Astrocyte (in vitro differentiated cells and primary cell): Measurements from ENCODE around the gene VEPH1. TPM values are rescaled to one million over a fixed set of nuclear protein-coding genes. Genes with fewer than 3 reads are reported as not detected.

Experiments
- DNase-seq: peaks from one replicate; pipeline ENCODE4 v3.0.0-alpha.2; 2010; ENCODE audit warnings: low read depth
- FAIRE-seq: peaks from 2 replicates; lab custom pipeline; 2011; peaks lifted over from hg19 to GRCh38; lab: Jason Lieb, UNC
- H2AFZ ChIP-seq: 2 replicates; pipeline ENCODE4 v1.6.0; 2012; ENCODE audit warnings: low read depth, low read length, inconsistent platforms
- H3K27ac ChIP-seq: 2 replicates; pipeline ENCODE4 v1.5.1; 2011; ENCODE audit warnings: low read depth, low read length, inconsistent platforms
- H3K27me3 ChIP-seq: 2 replicates; pipeline ENCODE4 v1.6.0; 2011; ENCODE audit warnings: low read length, inconsistent platforms; ENCODE audit not compliant: insufficient read depth
- H3K36me3 ChIP-seq: 2 replicates; pipeline ENCODE4 v1.5.1; 2011; ENCODE audit warnings: low read length, inconsistent platforms; ENCODE audit not compliant: insufficient read depth
- H3K4me1 ChIP-seq: 2 replicates; pipeline ENCODE4 v1.5.1; 2011; ENCODE audit warnings: low read length, inconsistent platforms; ENCODE audit not compliant: insufficient read depth
- H3K4me2 ChIP-seq: 2 replicates; pipeline ENCODE4 v1.6.0; 2012; ENCODE audit warnings: low read length, inconsistent platforms
- H3K4me3 ChIP-seq: 2 replicates; pipeline ENCODE4 v1.5.1; 2011; ENCODE audit warnings: low read depth, mild to moderate bottlenecking, low read length, inconsistent platforms; ENCODE audit not compliant: insufficient read depth
- H3K79me2 ChIP-seq: 2 replicates; pipeline ENCODE4 v1.6.0; 2012; ENCODE audit warnings: mild to moderate bottlenecking, low read length, inconsistent platforms; ENCODE audit not compliant: insufficient read depth
- H3K9ac ChIP-seq: 2 replicates; pipeline ENCODE4 v1.6.0; 2012; ENCODE audit warnings: mild to moderate bottlenecking, low read length, inconsistent platforms
- H3K9me3 ChIP-seq: 2 replicates; pipeline ENCODE4 v1.5.1; 2012; ENCODE audit warnings: low read depth, mild to moderate bottlenecking, low read length, inconsistent platforms; ENCODE audit not compliant: insufficient read depth
- H4K20me1 ChIP-seq: 2 replicates; pipeline ENCODE4 v1.6.0; 2012; ENCODE audit warnings: low read length, inconsistent platforms; ENCODE audit not compliant: insufficient read depth
- H3K27ac Mint-ChIP-seq: one replicate; pipeline ENCODE4 v1.8.0; 2021; ENCODE audit warnings: mild to moderate bottlenecking, mixed read lengths; ENCODE audit not compliant: unreplicated experiment
- H3K27me3 Mint-ChIP-seq: one replicate; pipeline ENCODE4 v1.8.0; 2021; ENCODE audit warnings: low read depth, mixed read lengths; ENCODE audit not compliant: unreplicated experiment
- H3K36me3 Mint-ChIP-seq: one replicate; pipeline ENCODE4 v1.8.0; 2021; ENCODE audit warnings: low read depth, mixed read lengths; ENCODE audit not compliant: unreplicated experiment
- H3K4me1 Mint-ChIP-seq: one replicate; pipeline ENCODE4 v1.8.0; 2021; ENCODE audit warnings: low read depth, mixed read lengths; ENCODE audit not compliant: unreplicated experiment
- H3K4me3 Mint-ChIP-seq: one replicate; pipeline ENCODE4 v1.8.0; 2021; ENCODE audit warnings: mild to moderate bottlenecking, moderate library complexity, mixed read lengths; ENCODE audit not compliant: unreplicated experiment
- H3K9me3 Mint-ChIP-seq: one replicate; pipeline ENCODE4 v1.8.0; 2021; ENCODE audit warnings: mild to moderate bottlenecking, mixed read lengths; ENCODE audit not compliant: unreplicated experiment
- CTCF ChIP-seq: IDR thresholded peaks from 2 replicates; pipeline ENCODE4 v1.5.1; 2011; ENCODE audit warnings: low read depth, mild to moderate bottlenecking, inconsistent platforms, low read length, moderate library complexity; ENCODE audit not compliant: insufficient read depth
- EZH2 ChIP-seq: IDR thresholded peaks from 2 replicates; pipeline ENCODE4 v1.6.1; 2012; ENCODE audit warnings: mild to moderate bottlenecking, low read length, inconsistent platforms; ENCODE audit not compliant: insufficient read depth
- total RNA-seq: library from RNA; stranded (reverse); gene quantifications from 2 replicates; pipeline ENCODE4 v1.2.1, GENCODE V29; 2021

The VEPH1 gene
- total RNA-seq, 1 donor from 2014 or later, result 9.4 TPM

- H3K4me3 ChIP-seq, result no peak overlapping the region
- no peak overlapping the region for H2AFZ ChIP-seq
- no peaks in the 10 kb centered on the region for H3K79me2 ChIP-seq
- Mint-ChIP-seq H3K4me3 (no peak overlapping the region), H3K9me3 (no peaks in the 10 kb centered on the region), H3K27ac (no peak overlapping the region), H3K27me3 (no peaks in the 10 kb centered on the region), H3K36me3 (no peaks in the 10 kb centered on the region), H3K4me1 (no peaks in the 10 kb centered on the region)
- H3K9ac ChIP-seq, result no peak overlapping the region
- no peaks in the 10 kb centered on the region for H3K36me3 ChIP-seq
- TF ChIP-seq EZH2 (no peak), CTCF (no peak)
- no peaks in the 10 kb centered on the region for H3K9me3 ChIP-seq
- H4K20me1 ChIP-seq, result no peaks in the 10 kb centered on the region
- H3K27me3 ChIP-seq, result no peaks in the 10 kb centered on the region
- peaks cover under 1% of the 10 kb centered on the region for H3K4me1 ChIP-seq
- FAIRE-seq (peak; percentile 5), DNase-seq (no peak)
- H3K4me2 ChIP-seq, result no peak overlapping the region
- no peak overlapping the region for H3K27ac ChIP-seq
These were observed 203.1 kb downstream of the VEPH1 start for GRCh38 chr3:157300094-157300493.

GRCh38 chr3:157297328-157297915 lies 205.8 kb downstream of the VEPH1 start:
- H3K9me3 ChIP-seq, result no peaks in the 10 kb centered on the region
- H3K4me2 ChIP-seq, result no peak overlapping the region
- no peak overlapping the region for H3K4me3 ChIP-seq
- H3K36me3 ChIP-seq, result no peaks in the 10 kb centered on the region
- no peaks in the 10 kb centered on the region for H3K79me2 ChIP-seq
- no peak for DNase-seq
- H2AFZ ChIP-seq, result no peak overlapping the region
- no peaks in the 10 kb centered on the region for H3K27me3 ChIP-seq
- H3K4me1 ChIP-seq, result peaks cover 9% of the 10 kb centered on the region
- H4K20me1 ChIP-seq, result no peaks in the 10 kb centered on the region
- H3K27me3 Mint-ChIP-seq, result no peaks in the 10 kb centered on the region
- H3K27ac ChIP-seq, result no peak overlapping the region
- TF ChIP-seq CTCF (no peak), EZH2 (no peak)
- H3K27ac Mint-ChIP-seq, result peak overlapping the region; percentile 37
- H3K4me3 Mint-ChIP-seq, result no peak overlapping the region
- no peak overlapping the region for H3K9ac ChIP-seq
- H3K4me1 Mint-ChIP-seq, result peaks cover 6% of the 10 kb centered on the region
- H3K36me3 Mint-ChIP-seq, result no peaks in the 10 kb centered on the region
- H3K9me3 Mint-ChIP-seq, result no peaks in the 10 kb centered on the region
- FAIRE-seq, result peak; percentile 29

GRCh38 chr3:157294953-157295352 lies 208.3 kb downstream of the VEPH1 start:
- no peak for FAIRE-seq
- H3K4me1 Mint-ChIP-seq, result peaks cover 13% of the 10 kb centered on the region

More at GRCh38 chr3:157294953-157295352, 208.3 kb downstream of the VEPH1 start:
- no peak overlapping the region for H3K4me3 Mint-ChIP-seq
- Histone ChIP-seq H4K20me1 (no peaks in the 10 kb centered on the region), H3K27ac (peak overlapping the region; percentile 21), H3K79me2 (no peaks in the 10 kb centered on the region), H3K27me3 (no peaks in the 10 kb centered on the region), H3K4me3 (no peak overlapping the region), H3K9ac (no peak overlapping the region), H2AFZ (no peak overlapping the region), H3K36me3 (no peaks in the 10 kb centered on the region), H3K4me1 (peaks cover 15% of the 10 kb centered on the region), H3K9me3 (no peaks in the 10 kb centered on the region), H3K4me2 (peak overlapping the region; percentile 15)
- no peak overlapping the region for H3K27ac Mint-ChIP-seq
- no peaks in the 10 kb centered on the region for H3K9me3 Mint-ChIP-seq
- DNase-seq, result no peak
- H3K36me3 Mint-ChIP-seq, result no peaks in the 10 kb centered on the region
- TF ChIP-seq CTCF (no peak), EZH2 (no peak)
- no peaks in the 10 kb centered on the region for H3K27me3 Mint-ChIP-seq
